Esophagus squamous epithelium (tissue), 4 donors: ENCODE measurements around the gene FBXL7.

Experiments used
- CTCF ChIP-seq, 6 experiments: fragments of 450-650 bp in 4 of 6; fragments of 200-600 bp in 2 of 6; sonication (generic) in 2 of 6; IDR thresholded peaks; one replicate each; pipeline ENCODE4 v1.5.1; 2016 to 2019; ENCODE audit warnings: antibody characterized with exemption in 6 of 6, mild to moderate bottlenecking in 4 of 6, moderate library complexity in 4 of 6
- POLR2A ChIP-seq, 4 donors: fragments of 450-650 bp; IDR thresholded peaks; one replicate each; pipeline ENCODE4 v1.6.1; 2017; ENCODE audit warnings: antibody characterized with exemption in 4 of 4, mild to moderate bottlenecking in 4 of 4, moderate library complexity in 3 of 4

- no peak for TF ChIP-seq POLR2A (IDR thresholded peaks at IDR 0.05)
- TF ChIP-seq CTCF (IDR thresholded peaks at IDR 0.05), result no peak
Measured at GRCh38 chr5:15513431-15513830, 13.5 kb downstream of the FBXL7 start.
